HEK293T (cell line): ENCODE results near the gene THRB.

Experiments
- CTCF ChIA-PET: fragments of 350-600 bp; formaldehyde crosslinking; extraction: SDS; loops from one replicate; lab custom pipeline; 2021; ENCODE audit warnings: antibody characterized with exemption, inconsistent platforms; lab: Yijun Ruan, JAX
- POLR2A ChIA-PET: fragments of 350-600 bp; formaldehyde crosslinking; extraction: SDS; loops from one replicate; lab custom pipeline; 2020; ENCODE audit warnings: antibody characterized with exemption, inconsistent platforms; lab: Yijun Ruan, JAX
- DNase-seq: peaks from one replicate; pipeline ENCODE4 v3.0.0; 2012; ENCODE audit warnings: mixed read lengths; ENCODE audit errors: extremely low spot score
- ARNT ChIP-seq: fragments of 450-650 bp; IDR thresholded peaks from 2 replicates; pipeline ENCODE4 v1.6.1; 2017; ENCODE audit warnings: mild to moderate bottlenecking
- BHLHE40 ChIP-seq: fragments of 450-650 bp; IDR thresholded peaks from 2 replicates; pipeline ENCODE4 v1.6.1; 2016; ENCODE audit warnings: mild to moderate bottlenecking, moderate library complexity, borderline replicate concordance
- CTBP1 ChIP-seq: fragments of 450-650 bp; IDR thresholded peaks from 2 replicates; pipeline ENCODE4 v1.6.1; 2016; ENCODE audit warnings: borderline replicate concordance
- ELF4 ChIP-seq: fragments of 450-650 bp; IDR thresholded peaks from 2 replicates; pipeline ENCODE4 v1.6.1; 2017; ENCODE audit warnings: antibody characterized with exemption
- FOXA1 ChIP-seq: fragments of 450-650 bp; IDR thresholded peaks from 2 replicates; pipeline ENCODE4 v1.6.1; 2016; ENCODE audit warnings: mild to moderate bottlenecking
- FOXK2 ChIP-seq: fragments of 450-650 bp; IDR thresholded peaks from 2 replicates; pipeline ENCODE4 v1.6.1; 2016; ENCODE audit warnings: mild to moderate bottlenecking
- FOXM1 ChIP-seq: fragments of 450-650 bp; IDR thresholded peaks from 2 replicates; pipeline ENCODE4 v1.6.1; 2017; ENCODE audit warnings: mild to moderate bottlenecking, borderline replicate concordance
- HDGF ChIP-seq: fragments of 450-650 bp; IDR thresholded peaks from 2 replicates; pipeline ENCODE4 v1.6.1; 2017; ENCODE audit warnings: antibody characterized with exemption, borderline replicate concordance
- L3MBTL2 ChIP-seq: fragments of 450-650 bp; conservative IDR thresholded peaks from 2 replicates; pipeline ENCODE4 v1.6.1; 2016; ENCODE audit warnings: mild to moderate bottlenecking
- LEF1 ChIP-seq: fragments of 450-650 bp; IDR thresholded peaks from 2 replicates; pipeline ENCODE4 v1.6.1; 2017; ENCODE audit warnings: mild to moderate bottlenecking, borderline replicate concordance
- NFRKB ChIP-seq: fragments of 450-650 bp; IDR thresholded peaks from 2 replicates; pipeline ENCODE4 v1.6.1; 2016; ENCODE audit warnings: mild to moderate bottlenecking, moderate library complexity
- PKNOX1 ChIP-seq: fragments of 450-650 bp; IDR thresholded peaks from 2 replicates; pipeline ENCODE4 v1.6.1; 2016
- SP1 ChIP-seq: fragments of 450-650 bp; IDR thresholded peaks from 2 replicates; pipeline ENCODE4 v1.6.1; 2017
- SUZ12 ChIP-seq: fragments of 450-650 bp; IDR thresholded peaks from 2 replicates; pipeline ENCODE4 v1.6.1; 2016; ENCODE audit warnings: mild to moderate bottlenecking
- TARDBP ChIP-seq: fragments of 450-650 bp; IDR thresholded peaks from 2 replicates; pipeline ENCODE4 v1.6.1; 2016
- ZNF384 ChIP-seq: fragments of 450-650 bp; IDR thresholded peaks from 2 replicates; pipeline ENCODE4 v1.6.1; 2016

The THRB gene

GRCh38 chr3:24354230-24354629 lies 140.4 kb downstream of the THRB start:
- CTCF ChIA-PET, result no interaction called here
- POLR2A ChIA-PET, result no interaction called here
- DNase-seq, result no peak

GRCh38 chr3:24352893-24353553 lies 141.6 kb downstream of the THRB start:
- ChIA-PET POLR2A (no interaction called here), CTCF (no interaction called here)
- peak; percentile 13 for DNase-seq
- TF ChIP-seq LEF1, result no peak
- TF ChIP-seq ELF4, result no peak
- no peak for TF ChIP-seq BHLHE40
- no peak for TF ChIP-seq FOXK2
- TF ChIP-seq PKNOX1, result no peak
- TF ChIP-seq SUZ12, result no peak
- no peak for TF ChIP-seq ZNF384
- TF ChIP-seq NFRKB, result no peak
- TF ChIP-seq ARNT, result no peak
- no peak for TF ChIP-seq CTBP1
- TF ChIP-seq FOXA1, result no peak
- no peak for TF ChIP-seq SP1
- TF ChIP-seq HDGF, result no peak
- no peak for TF ChIP-seq FOXM1
- TF ChIP-seq TARDBP, result no peak
- TF ChIP-seq L3MBTL2, result no peak

More at GRCh38 chr3:24354230-24354629, 140.4 kb downstream of the THRB start:
- no peak for TF ChIP-seq TARDBP
- no peak for TF ChIP-seq L3MBTL2
- no peak for TF ChIP-seq FOXA1
- no peak for TF ChIP-seq FOXM1
- no peak for TF ChIP-seq ARNT
- TF ChIP-seq ELF4, result no peak
- no peak for TF ChIP-seq BHLHE40
- no peak for TF ChIP-seq SUZ12
- no peak for TF ChIP-seq PKNOX1
- no peak for TF ChIP-seq LEF1
- TF ChIP-seq FOXK2, result no peak
- TF ChIP-seq NFRKB, result no peak
- no peak for TF ChIP-seq ZNF384

- TF ChIP-seq NFRKB (no peak), FOXA1 (no peak), SUZ12 (no peak), FOXK2 (no peak), SP1 (no peak), TARDBP (no peak), ARNT (no peak), CTBP1 (no peak), BHLHE40 (no peak), PKNOX1 (no peak), HDGF (no peak), FOXM1 (no peak), ELF4 (no peak), ZNF384 (no peak), L3MBTL2 (no peak), LEF1 (no peak)
- ChIA-PET CTCF (no interaction called here), POLR2A (no interaction called here)
- DNase-seq, result no peak
Measured at GRCh38 chr3:24351779-24352469, 142.7 kb downstream of the THRB start.

GRCh38 chr3:24349367-24350019 lies 145.2 kb downstream of the THRB start:
- ChIA-PET CTCF (interaction anchor here (0.5 kb wide), 1 partner anchor 69 kb away, joined by 3 read pairs; no protein-coding TSS in a partner anchor), POLR2A (no interaction called here)
- TF ChIP-seq PKNOX1, result peak; percentile 58
- TF ChIP-seq NFRKB, result no peak
- DNase-seq, result no peak

GRCh38 chr3:24348348-24348747 lies 146.3 kb downstream of the THRB start:
- CTCF ChIA-PET, result no interaction called here
- TF ChIP-seq FOXM1 (no peak), TARDBP (no peak), PKNOX1 (no peak), SUZ12 (no peak), CTBP1 (no peak), SP1 (no peak), ZNF384 (no peak)
- POLR2A ChIA-PET, result no interaction called here
- no peak for DNase-seq
